AG04449 (cell line): ENCODE results near the gene FAM171A1.

Source experiments
- CTCF ChIA-PET: fragments of 350-600 bp; formaldehyde crosslinking; extraction: SDS; loops from one replicate; lab custom pipeline; 2021; ENCODE audit warnings: antibody characterized with exemption; lab: Yijun Ruan, JAX
- POLR2A ChIA-PET: fragments of 400-600, 350-600 bp; formaldehyde crosslinking; extraction: SDS; loops from one replicate; lab custom pipeline; 2020; ENCODE audit warnings: antibody characterized with exemption, inconsistent platforms; lab: Yijun Ruan, JAX
- DNase-seq: peaks from one replicate; pipeline ENCODE4 v3.0.0-alpha.2; 2010; ENCODE audit warnings: low read depth, low spot score
- H3K4me3 ChIP-seq: 2 replicates; pipeline ENCODE4 v1.5.1; 2011; ENCODE audit warnings: low read depth, mild to moderate bottlenecking, control low read depth, low read length
- CTCF ChIP-seq: IDR thresholded peaks from one replicate; pipeline ENCODE4 v1.5.1; 2011; ENCODE audit warnings: mild to moderate bottlenecking, moderate library complexity, low read length, control low read depth, inconsistent platforms; ENCODE audit not compliant: insufficient read depth; ENCODE audit errors: missing control alignments

Gene FAM171A1

GRCh38 chr10:15220445-15220844 is 150.6 kb downstream of the FAM171A1 start:
- DNase-seq, result no peak
- CTCF ChIA-PET, result no interaction called here
- no peak for TF ChIP-seq CTCF
- H3K4me3 ChIP-seq, result no peak overlapping the region
- POLR2A ChIA-PET, result no interaction called here

- POLR2A ChIA-PET, result no interaction called here
- no peak overlapping the region for H3K4me3 ChIP-seq
- CTCF ChIA-PET, result interaction anchor here (1.3 kb wide), 1 partner anchor 9 kb away, joined by 3 read pairs; no protein-coding TSS in a partner anchor
Observed at GRCh38 chr10:15216700-15217099, 154.4 kb downstream of the FAM171A1 start.

GRCh38 chr10:15214237-15214636 is 156.9 kb downstream of the FAM171A1 start:
- no peak overlapping the region for H3K4me3 ChIP-seq
- DNase-seq, result no peak
- no peak for TF ChIP-seq CTCF
- ChIA-PET CTCF (no interaction called here), POLR2A (no interaction called here)

More at GRCh38 chr10:15216700-15217099, 154.4 kb downstream of the FAM171A1 start:
- TF ChIP-seq CTCF, result no peak
- no peak for DNase-seq

DNA sequence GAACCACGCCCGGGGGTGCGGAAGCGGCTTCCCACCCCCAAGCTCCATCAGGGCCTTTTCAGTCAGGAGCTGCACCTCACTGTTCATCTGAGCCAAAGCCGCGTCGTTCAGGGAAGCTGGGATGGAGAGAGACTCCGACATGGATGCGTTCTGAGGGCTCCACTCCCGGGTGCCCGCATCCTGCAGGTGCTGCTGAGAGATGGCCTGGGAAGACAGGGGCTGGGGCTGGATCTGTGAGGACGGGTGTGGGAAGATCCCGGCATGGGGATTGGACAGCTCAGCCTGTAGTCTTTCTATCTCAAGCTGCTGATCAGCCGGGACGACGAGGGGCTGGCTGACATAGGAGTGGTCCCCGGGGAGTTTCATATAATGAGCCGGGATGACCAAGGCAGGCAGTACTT is 157.6 kb downstream of the FAM171A1 start:
- DNase-seq, result no peak
- CTCF ChIA-PET, result interaction anchor here (1.7 kb wide), 1 partner anchor 157 kb away, joined by 4 read pairs; the partner anchor contains the start of gene FAM171A1
- POLR2A ChIA-PET, result no interaction called here
- no peak overlapping the region for H3K4me3 ChIP-seq
- TF ChIP-seq CTCF, result no peak

GRCh38 chr10:15211464-15211979 is 159.6 kb downstream of the FAM171A1 start:
- peak overlapping the region; percentile 32 for H3K4me3 ChIP-seq
- TF ChIP-seq CTCF, result no peak
- ChIA-PET POLR2A (interaction anchor here (0.6 to 1.2 kb wide), 5 partner anchors 10 to 428 kb away, joined by 3 to 6 read pairs (median 3); no protein-coding TSS in a partner anchor), CTCF (interaction anchor here (0.9 to 3.7 kb wide), 13 partner anchors 10 to 160 kb away, joined by 3 to 25 read pairs (median 4); partner anchors contain the start of gene FAM171A1)
- peak; percentile 67 for DNase-seq

- H3K4me3 ChIP-seq, result no peak overlapping the region
- no peak for TF ChIP-seq CTCF
- POLR2A ChIA-PET, result no interaction called here
- CTCF ChIA-PET, result interaction anchor here (0.7 to 3.7 kb wide), 15 partner anchors 9 to 183 kb away, joined by 3 to 25 read pairs (median 3); partner anchors contain the start of gene FAM171A1
- no peak for DNase-seq
Observed at GRCh38 chr10:15210521-15210920, 160.6 kb downstream of the FAM171A1 start.
